Stimulated activated CD8-positive, alpha-beta memory T cell treated with anti-CD3 and anti-CD28 coated beads, Interleukin-4, amount 100 ng/mL, for 48 hours (primary cell): ENCODE measurements around the gene TFPI2.
"Not testable (repeated sequence)": the region's sequence is repeated elsewhere in the genome, so short reads cannot be mapped to it uniquely, and the experiment has no call there.

ENCODE experiments used
- DNase-seq: peaks from one replicate; pipeline ENCODE4 v3.0.0-alpha.2; 2020

TFPI2 gene, protein sequence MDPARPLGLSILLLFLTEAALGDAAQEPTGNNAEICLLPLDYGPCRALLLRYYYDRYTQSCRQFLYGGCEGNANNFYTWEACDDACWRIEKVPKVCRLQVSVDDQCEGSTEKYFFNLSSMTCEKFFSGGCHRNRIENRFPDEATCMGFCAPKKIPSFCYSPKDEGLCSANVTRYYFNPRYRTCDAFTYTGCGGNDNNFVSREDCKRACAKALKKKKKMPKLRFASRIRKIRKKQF

DNA sequence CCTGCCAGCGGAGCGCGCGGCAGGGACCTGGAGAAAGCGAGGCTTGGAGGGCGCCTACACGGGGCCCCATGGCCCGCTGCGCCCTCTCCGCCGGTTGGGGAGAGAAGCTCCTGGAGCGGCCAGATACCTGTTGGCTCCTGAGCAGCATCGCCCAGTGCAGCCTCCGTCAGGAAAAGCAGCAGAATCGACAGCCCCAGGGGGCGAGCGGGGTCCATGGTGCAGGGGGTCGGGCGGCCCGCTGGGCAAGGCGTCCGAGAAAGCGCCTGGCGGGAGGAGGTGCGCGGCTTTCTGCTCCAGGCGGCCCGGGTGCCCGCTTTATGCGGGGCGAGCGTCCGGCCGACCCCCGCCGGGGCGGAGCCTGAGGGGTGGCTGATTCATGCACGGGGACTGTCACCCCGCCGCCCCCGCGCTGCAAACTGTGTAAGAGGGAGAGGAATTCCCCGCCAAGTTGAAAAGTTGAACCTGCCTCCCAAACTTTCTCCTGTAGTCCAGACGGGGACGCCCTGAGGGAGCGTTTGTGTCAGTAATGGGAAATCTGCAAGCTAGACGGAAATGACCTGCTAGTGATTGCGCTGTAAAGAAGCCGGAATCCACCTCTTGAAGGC lies at the start of gene TFPI2:
TSS of gene TFPI2 (minus strand) at position 290 of the 605 bp plus-strand sequence. CDS start at position 215, 75 bp downstream.
- peak; percentile 48 for DNase-seq

DNA sequence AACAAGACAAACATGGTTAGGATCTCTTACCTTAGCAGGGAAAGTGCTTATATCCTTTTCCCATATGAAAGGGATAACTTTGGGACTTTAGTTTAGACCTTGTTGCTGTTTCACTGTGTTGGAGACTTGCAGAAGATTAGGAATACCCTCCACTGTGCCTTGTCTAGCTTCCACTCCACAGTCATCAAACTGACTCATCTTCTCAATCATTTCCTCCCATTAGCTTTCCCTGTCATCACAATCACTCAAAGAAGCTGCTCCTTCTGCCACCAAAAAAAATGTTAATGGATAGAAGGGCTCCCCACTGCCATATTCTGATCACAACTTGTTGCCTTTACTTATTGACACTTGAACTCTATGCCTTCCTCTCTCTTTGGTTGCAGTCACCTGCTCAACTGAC lies 47.7 kb upstream of the TFPI2 start:
- DNase-seq = no peak

DNA sequence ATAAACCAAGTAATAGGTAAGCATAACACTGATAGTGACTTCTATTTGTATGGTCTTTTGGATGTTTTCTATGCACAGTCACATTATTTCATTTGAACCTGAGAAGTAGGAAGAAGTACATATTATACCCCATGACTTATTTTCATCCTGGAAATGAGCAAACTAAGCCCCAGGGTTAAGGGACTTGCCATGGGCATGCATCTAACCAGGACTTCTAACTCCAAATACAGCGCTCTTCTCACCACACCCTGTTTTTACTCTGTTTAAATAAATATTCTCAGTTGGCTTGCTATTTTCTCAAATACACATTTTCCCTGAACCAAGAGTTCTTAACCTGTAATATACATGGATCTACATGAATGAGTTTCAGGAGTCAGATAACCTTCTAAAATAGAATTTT lies 47.3 kb upstream of the TFPI2 start:
- DNase-seq = no peak

DNA sequence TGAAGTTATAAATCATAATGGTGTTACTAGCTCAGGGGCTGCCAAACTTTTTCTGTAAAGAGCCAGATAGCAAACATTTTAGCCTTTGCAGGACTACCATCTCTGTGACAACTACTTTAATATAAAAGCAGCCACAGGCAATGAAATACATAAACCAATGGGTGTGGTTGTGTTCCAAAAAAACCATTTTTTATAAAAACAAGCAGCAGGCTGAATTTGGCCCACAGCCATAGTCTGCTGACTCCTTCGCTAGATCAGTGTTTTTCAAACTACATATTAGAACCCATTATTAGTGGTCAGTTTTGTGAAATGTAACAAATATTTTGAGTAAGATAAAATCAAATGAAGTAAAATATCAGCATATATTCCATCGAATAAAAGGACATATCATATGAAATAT lies 44.5 kb upstream of the TFPI2 start:
- no peak for DNase-seq

DNA sequence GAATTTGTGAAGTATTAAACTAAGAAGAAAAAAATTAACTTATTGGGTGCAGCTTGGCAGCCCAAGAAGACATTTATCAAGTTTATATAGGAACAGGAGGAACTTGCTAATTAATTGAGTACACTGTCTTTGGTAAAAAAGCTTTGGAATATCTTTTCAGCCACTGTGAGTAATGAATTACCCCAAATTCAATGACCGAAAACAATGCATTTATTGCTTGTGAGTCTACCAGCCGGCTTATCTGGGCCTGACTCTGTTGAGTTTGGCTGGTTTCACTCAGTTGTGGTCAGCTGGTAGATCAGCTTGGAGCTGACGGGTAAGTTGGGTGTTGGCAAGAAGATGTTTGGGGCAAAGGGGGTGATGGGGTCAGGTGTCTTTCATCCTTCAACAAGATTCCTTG lies 42.6 kb upstream of the TFPI2 start:
- no peak for DNase-seq

DNA sequence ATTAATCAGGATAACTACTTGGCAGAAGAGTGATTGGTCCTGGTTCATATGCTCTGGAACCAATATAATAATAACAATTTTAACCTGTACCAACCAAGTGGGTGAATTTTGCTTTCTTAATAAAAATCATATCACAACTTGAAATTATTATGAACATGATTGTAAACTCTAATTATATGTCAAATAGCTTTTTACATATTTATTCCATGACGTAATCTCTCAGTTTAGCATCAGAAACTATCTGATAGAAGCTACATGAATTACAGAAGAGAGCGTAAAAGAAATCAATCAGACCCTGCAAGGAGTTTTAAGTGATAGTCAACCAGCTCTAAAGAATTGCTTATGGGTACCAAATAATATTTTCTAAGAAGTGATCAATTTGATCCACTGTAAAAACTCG lies 41.1 kb upstream of the TFPI2 start:
- DNase-seq = no peak

DNA sequence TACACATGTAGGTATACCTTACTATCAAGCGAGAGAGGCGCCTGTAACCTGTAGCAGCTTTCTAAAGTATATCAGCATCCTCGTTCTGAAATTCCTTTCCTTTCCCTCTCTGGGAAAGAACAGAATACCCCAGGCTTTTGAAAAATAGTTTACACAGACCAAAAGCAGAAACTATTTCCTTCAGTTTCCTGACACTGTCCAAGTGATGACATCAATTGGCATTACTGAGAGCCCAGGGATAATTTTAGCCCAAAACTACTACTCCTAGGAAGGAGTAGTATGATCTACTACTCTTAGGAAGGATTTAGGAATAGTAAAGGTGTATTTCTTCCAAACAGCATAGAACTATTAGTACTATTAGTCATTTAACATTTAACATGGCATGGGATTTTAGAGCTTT lies 37.0 kb upstream of the TFPI2 start:
- no peak for DNase-seq

DNA sequence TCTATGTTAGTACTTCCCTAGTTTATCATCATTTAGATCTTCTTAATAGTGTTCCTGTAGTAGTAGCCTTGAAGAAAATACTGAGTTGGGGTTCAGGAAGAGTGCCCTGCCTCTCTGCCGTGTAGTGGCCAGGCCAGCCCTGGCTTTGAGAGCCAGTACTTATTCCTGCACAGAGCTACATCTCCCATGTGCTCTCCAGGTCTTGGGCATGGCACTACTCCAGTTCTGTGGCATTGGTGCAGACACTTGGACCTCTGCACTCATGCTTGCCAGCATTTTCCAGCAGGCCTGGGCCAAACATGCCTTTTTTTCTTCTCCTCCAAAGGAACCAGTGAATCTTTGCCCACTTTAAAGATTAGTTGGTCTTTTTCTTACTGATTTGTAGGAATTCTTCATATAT lies 36.2 kb upstream of the TFPI2 start:
- no peak for DNase-seq

DNA sequence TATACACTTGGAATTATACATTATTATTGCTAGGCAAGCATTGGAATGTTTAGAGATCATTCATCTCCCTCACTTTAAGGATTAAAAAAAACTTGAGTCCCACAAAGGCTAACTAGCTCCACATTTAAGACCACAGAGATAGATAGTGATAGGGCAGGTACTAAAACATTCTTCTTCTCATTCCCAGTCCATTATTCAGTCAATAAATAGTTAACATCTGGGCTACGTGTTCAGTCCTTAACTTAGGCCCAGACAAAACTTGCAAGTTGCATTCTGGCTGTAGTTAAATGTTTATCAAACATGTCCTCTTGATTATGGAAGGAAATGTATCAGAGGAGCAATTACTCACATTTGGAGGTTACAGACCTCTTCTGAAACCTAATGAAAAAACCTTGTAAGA lies 33.4 kb upstream of the TFPI2 start:
- no peak for DNase-seq

DNA sequence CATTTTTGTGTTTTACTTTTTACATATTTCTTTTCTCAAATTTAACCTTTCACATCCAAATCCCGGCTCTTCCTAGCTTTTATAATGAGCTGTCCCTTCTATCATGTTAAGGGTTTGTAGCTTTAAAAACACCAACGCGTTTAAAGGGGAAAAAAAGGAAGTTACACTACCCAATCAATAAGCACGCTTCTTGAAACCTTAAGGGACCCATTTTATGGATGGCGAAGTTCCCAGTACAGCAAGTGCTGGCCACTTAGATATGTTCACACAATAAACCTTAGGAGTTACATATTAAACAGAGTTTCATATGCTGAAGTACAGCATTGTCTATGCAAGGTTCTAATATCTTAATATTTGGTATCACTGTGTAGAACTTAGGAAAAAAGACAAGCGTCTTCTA lies 32.7 kb upstream of the TFPI2 start:
- no peak for DNase-seq

DNA sequence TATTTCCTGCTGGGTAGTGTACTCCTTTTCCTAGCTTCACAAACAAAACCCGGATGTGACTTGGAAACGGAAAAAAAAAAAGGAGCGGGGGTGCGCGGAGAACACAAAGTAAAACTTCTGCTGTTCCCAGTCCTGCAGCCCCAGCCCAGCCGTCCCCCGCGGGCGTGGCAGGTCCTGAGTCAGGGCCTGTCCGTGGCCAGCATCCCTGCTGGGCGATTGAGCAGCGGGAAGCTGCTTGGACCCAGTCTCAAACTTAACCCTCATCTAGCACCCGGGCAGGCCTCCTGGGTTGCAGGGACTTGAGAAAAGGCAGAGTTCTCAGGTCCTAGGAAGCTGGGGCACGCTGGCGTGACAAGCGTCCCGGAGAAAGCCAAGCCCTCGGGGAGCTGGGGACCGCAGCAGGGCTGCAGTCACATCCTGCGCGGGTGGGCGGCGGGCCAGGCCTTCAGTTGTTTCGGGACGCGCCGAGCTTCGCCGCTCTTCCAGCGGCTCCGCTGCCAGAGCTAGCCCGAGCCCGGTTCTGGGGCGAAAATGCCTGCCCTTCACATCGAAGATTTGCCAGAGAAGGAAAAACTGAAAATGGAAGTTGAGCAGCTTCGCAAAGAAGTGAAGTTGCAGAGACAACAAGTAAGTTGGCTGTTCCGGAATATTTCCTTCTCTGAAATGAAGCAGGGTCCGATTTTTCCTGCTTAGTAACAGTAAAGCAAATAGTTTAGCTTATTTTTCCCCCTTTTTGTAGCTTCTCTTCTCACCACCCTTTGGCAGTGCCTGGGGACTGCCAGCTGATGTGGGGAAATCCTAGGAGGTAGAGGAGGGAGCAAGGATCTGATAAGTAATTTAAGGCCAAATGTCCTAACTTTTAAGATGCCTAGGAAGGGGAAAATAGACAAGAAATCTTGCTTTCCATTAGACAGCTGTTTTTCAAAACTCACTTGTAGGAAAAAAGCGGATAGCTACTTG lies 31.3 kb upstream of the TFPI2 start, which contains the start of gene GNG11:
TSS of gene GNG11 (plus strand) at position 129 of the 960 bp plus-strand sequence. CDS start at position 532, 403 bp downstream.
- peak; percentile 53 for DNase-seq

DNA sequence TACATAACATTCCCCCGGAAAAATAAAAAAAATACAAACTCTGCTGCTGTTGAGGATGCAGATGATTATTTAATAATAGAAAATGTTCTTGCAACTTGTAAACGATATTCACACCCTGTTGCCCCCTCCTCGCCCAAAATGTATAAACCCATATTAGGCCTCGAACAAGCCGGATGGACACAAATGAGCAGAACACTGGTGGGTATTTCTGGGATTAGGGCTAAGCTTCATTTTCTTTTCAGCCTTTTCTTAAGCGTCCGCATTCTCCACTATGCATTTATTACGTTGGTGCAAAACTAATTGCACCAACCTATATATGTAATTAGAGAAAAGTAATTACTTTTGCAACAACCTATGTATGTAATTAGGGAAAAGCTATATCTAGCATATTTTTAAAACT lies 30.6 kb upstream of the TFPI2 start:
- no peak for DNase-seq

DNA sequence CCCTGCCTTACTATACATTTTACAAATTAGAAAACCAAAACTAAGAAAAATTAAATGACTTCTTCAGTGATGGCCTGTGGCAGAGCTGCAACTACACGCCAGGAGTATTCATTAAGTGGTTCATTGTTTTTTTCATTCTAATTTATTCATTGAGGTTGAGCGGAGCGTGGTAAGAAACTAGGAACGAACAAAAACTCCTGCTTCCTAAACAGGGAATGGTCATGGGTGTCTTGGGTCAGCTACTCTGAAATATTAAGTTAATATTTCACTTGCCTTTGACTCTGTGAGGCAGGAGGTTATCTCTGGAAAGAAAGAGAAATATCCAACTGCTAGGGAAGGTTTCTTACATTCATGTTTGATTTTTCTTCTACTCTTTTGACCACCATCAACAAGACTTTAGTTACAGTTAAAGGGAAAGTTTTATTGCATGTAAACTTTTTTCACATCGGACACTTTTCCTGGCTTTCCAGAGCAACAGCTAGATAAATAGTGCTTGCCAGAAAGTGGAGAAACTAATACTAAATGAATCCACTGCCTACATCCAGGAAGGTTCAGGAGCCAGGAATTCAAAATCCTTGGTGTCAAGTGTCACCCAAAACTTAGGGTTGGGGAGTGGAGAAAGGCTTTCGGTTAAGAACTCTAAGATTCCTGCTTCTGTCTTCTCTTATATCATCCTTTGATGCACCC lies 30.1 kb upstream of the TFPI2 start:
- no peak for DNase-seq

DNA sequence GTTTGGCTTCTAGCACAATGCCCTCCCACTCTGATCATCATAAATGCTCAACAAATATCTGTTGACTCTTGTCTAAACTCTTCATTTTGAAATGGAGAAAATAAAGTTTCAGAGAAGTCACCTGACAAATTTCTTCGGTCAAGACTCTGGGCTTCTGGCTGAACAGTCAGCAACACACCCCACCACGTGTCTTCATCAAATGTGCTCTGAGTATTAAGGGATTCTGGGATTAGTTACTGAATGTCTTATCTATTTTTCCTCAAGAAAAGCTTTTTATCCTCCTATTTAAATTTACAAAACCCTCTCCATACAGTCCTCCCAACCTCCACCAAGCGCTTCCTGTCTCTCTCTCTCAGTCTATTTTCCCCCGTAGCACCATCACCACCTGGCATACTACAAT lies 25.8 kb upstream of the TFPI2 start:
- not testable (repeated sequence) for DNase-seq

DNA sequence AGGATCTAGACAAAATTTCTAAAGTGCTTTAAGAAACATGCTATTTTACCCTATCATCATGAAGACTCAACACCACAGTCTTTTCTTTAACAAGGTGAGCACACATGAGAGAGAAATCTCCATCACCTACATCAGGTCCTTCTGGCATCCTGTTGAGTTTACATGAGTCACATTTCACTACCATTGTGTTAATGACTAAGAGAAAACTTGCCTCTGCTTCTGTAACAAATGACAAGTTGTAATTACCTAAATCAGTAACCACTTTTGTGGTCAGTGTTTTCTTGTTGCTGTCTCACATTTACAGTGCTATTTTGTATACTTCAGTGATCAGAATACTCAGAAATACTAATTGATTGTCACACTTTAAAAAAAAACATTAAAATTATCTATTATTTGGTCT lies 25.3 kb upstream of the TFPI2 start:
- not testable (repeated sequence) for DNase-seq

DNA sequence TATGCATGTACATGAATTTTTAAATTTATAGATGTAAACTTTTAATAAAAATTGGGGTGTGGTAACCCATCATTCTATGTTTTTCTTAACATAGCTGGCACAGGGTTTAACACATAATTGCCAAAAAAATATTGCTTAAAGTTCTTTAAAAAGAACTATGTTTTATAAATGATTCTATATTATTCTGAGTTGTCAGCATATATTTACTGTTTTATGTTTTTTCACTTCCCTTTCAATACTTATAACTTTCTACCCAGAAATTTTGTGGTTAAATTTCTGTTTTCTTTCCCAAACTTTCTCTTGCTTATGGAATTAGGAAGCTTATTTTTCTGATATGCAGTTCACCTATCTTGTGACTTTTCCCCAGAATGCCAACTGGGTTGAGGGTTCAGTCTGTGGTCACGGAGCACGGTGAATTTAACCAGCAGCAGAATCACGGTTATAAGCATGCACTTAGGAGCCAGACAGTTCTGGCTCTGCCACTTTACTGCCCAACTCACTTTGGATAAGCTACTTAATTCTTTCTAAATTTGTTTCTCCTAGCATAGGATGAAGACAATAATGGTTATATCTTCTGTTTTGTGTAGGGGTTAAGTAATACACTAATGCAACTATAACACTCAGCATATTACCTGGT lies 24.8 kb upstream of the TFPI2 start:
- DNase-seq = not testable (repeated sequence)

DNA sequence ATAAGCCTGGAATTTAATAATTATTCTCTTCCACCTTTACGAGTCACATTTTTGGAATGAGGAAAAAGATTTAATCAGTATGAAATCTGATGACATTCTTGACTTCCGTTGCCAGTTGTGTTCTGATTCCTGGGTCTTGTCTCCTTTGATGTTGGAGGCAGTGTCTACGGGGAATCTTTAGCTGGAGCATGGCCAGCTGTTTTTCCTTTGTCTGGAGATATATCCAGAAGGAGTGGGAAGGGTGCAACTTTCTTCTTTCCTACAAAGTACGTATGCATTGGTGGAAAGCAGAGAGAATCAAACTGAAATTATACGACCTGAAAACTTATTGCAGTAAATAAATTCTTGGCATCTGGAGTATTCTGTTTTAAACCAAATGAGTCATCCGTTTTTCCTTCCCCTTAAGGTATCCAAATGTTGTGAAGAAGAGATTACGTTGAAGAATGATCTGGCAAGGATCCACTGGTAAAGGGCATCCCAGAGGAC lies 24.1 kb upstream of the TFPI2 start:
- DNase-seq = no peak

DNA sequence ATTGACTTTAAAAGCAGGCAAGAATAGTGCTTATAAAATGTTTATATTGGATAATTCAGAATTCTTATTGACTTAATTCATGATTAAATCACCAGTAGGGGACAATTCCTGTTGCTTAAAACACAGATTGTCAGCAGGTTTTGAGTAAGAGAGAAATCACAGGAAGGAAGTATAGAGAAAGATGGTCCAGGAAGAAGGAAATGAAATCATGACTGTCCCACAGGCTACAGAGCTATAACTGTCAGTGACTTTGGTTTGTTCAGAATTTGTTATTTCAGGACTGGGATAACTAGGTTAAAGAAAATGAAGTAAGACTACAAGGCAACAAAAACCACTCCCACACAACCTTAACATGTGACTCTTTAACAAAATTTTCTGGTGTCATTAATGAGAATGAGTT lies 22.6 kb upstream of the TFPI2 start:
- no peak for DNase-seq

DNA sequence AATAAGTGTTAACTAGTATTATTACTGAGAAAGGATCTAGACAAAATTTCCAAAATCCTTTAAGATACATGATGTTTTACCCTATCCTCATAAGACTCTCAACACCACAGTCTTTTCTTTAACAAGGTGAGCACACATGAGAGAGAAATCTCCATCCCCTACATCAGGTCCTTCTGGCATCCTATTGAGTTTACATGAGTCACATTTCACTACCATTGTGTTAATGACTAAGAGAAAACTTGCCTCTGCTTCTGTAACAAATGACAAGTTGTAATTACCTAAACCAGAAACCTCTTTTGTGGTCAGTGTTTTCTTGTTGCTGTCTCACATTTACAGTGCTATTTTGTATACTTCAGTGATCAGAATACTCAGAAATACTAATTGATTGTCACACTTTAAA lies 21.1 kb upstream of the TFPI2 start:
- not testable (repeated sequence) for DNase-seq

DNA sequence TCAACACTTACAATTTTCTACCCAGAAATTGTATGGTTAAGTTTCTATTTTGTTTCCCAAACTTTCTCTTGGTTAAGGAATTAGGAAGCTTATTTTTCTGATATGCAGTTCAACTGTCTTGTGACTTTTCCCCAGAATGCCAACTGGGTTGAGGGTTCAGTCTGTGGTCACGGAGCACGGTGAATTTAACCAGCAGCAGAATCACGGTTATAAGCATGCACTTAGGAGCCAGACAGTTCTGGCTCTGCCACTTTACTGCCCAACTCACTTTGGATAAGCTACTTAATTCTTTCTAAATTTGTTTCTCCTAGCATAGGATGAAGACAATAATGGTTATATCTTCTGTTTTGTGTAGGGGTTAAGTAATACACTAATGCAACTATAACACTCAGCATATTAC lies 20.7 kb upstream of the TFPI2 start:
- not testable (repeated sequence) for DNase-seq

DNA sequence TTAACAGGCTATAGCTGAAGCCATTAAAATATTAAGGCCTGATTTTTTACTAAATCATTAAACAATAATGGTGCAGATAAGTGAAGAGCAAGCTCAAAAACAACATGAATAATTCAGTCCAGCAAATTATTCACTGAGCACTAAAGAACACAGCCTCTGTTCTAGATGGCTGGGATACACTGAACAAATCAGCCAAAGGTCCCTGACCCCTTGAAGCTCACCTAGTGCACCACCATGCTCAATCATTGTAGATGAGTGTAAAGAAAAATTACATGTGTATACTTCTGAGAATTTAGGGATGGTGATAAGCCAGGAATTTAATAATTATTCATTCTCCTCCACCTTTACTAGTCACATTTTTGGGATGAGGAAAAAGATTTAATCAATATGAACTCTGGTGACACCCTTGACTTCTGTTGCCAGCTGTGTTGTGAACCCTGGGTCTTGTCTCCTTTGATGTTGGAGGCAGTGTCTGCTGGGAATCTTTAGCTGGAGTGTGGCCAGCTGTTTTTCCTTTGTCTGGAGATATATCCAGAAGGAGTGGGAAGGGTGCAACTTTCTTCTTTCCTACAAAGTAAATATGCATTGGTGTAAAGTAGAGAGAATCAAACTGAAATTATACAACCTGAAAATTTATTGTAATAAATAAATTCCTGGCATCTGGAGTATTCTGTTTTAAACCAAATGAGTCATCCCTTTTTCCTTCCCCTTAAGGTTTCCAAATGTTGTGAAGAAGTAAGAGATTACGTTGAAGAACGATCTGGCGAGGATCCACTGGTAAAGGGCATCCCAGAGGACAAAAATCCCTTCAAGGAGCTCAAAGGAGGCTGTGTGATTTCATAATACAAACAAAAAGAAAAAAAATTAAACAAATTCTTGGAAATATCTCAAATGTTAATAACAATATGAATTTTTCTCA lies 19.8 kb upstream of the TFPI2 start:
- no peak for DNase-seq
